HepG2 (cell line): ENCODE results near the gene CXXC5. TPM values are rescaled to one million over a fixed set of nuclear protein-coding genes. Genes with fewer than 3 reads are reported as not detected.

ENCODE experiments used
- PRDM15 ChIP-seq: sonication (generic); formaldehyde crosslinking; IDR thresholded peaks from 2 replicates; pipeline ENCODE4 v1.4.0; 2020; ENCODE audit warnings: missing genetic modification reagents
- SMYD3 ChIP-seq: sonication (generic); formaldehyde crosslinking; IDR thresholded peaks from 2 replicates; pipeline ENCODE4 v1.8.1; 2023; ENCODE audit warnings: mild to moderate bottlenecking, missing genetic modification reagents
- WIZ ChIP-seq: sonication (generic); formaldehyde crosslinking; IDR thresholded peaks from 2 replicates; pipeline ENCODE4 v1.5.1; 2020; ENCODE audit warnings: mild to moderate bottlenecking, missing genetic modification reagents
- ZNF280D ChIP-seq: sonication (generic); formaldehyde crosslinking; IDR thresholded peaks from 2 replicates; pipeline ENCODE4 v1.5.1; 2020; ENCODE audit warnings: mild to moderate bottlenecking, missing genetic modification reagents
- ZNF646 ChIP-seq: sonication (generic); formaldehyde crosslinking; IDR thresholded peaks from 2 replicates; pipeline ENCODE4 v1.9.0; 2021; ENCODE audit warnings: mild to moderate bottlenecking, missing genetic modification reagents
- polyA plus RNA-seq, 8 experiments: library from polyadenylated mRNA; depleted of rRNA in 3 of 8; stranded (reverse) in 7 of 8; unstranded in 1 of 8; fragments of >200 nt; fragmentation: Illumina TruSeq in 4 of 8; extraction: Trizol in 4 of 8; gene quantifications; 2 replicates each; pipeline versions ENCODE4 v1.2.1 to v1.2.3, GENCODE V29; 2011 to 2016; ENCODE audit warnings: low read depth in 4 of 8, missing spikeins in 1 of 8, mixed read lengths in 1 of 8; ENCODE audit not compliant: insufficient read depth in 1 of 8
- total RNA-seq, 5 experiments: library from RNA; depleted of rRNA; stranded (reverse); fragments of >200 nt; fragmentation: Illumina TruSeq; extraction: Trizol; gene quantifications; 2 replicates each; pipeline ENCODE4 v1.2.3, GENCODE V29; 2016; ENCODE audit warnings: low read depth in 1 of 5

Gene CXXC5
- total and polyA plus RNA-seq, 2 of the 13 experiments (the other 11 are each of a cell fraction or from before 2014, with no cell fraction given), result 32.3 to 33.0 TPM

GRCh38 chr5:139704748-139705147 is 56.6 kb downstream of the CXXC5 start (continued):
- TF ChIP-seq ZNF646 (CRISPR knock-in tag) (no peak), WIZ (no peak), SMYD3 (CRISPR knock-in tag) (no peak), PRDM15 (CRISPR knock-in tag) (no peak), ZNF280D (CRISPR knock-in tag) (no peak)
